Hepatocyte (in vitro differentiated cells): ENCODE measurements around the gene ATP6V1D. TPM values are rescaled to one million over a fixed set of nuclear protein-coding genes. Genes with fewer than 3 reads are reported as not detected.

Source experiments
- DNase-seq: peaks from one replicate; pipeline ENCODE4 v3.0.0-alpha.2; 2016; ENCODE audit warnings: low spot score
- H2AFZ ChIP-seq: fragments of 200-600 bp; sonication (generic); 2 replicates; pipeline ENCODE4 v1.6.0; 2016; ENCODE audit warnings: antibody characterized with exemption, mild to moderate bottlenecking
- H3K27ac ChIP-seq: fragments of 200-600 bp; sonication (generic); 2 replicates; pipeline ENCODE4 v1.5.1; 2016; ENCODE audit warnings: mild to moderate bottlenecking
- H3K27me3 ChIP-seq: fragments of 200-600 bp; sonication (generic); 2 replicates; pipeline ENCODE4 v1.6.1; 2016
- H3K36me3 ChIP-seq: fragments of 200-600 bp; sonication (generic); replicated peaks from 2 replicates; pipeline ENCODE4 v1.5.1; 2016; ENCODE audit warnings: low read depth; ENCODE audit not compliant: insufficient read depth
- H3K4me1 ChIP-seq: fragments of 200-600 bp; sonication (generic); 2 replicates; pipeline ENCODE4 v1.5.1; 2016; ENCODE audit warnings: mild to moderate bottlenecking, moderate library complexity; ENCODE audit not compliant: insufficient read depth
- H3K4me2 ChIP-seq: fragments of 200-600 bp; sonication (generic); 2 replicates; pipeline ENCODE4 v1.6.0; 2016
- H3K4me3 ChIP-seq: fragments of 200-600 bp; sonication (generic); 2 replicates; pipeline ENCODE4 v1.5.1; 2016; ENCODE audit warnings: mild to moderate bottlenecking
- H3K79me2 ChIP-seq: fragments of 200-600 bp; sonication (generic); 2 replicates; pipeline ENCODE4 v1.6.0; 2017; ENCODE audit warnings: mild to moderate bottlenecking
- H3K9me2 ChIP-seq: fragments of 200-600 bp; sonication (generic); replicated peaks from 2 replicates; pipeline ENCODE4 v1.6.0; 2017; ENCODE audit warnings: mild to moderate bottlenecking; ENCODE audit not compliant: insufficient read depth
- H3K9me3 ChIP-seq: fragments of 200-600 bp; sonication (generic); 2 replicates; pipeline ENCODE4 v1.5.1; 2016; ENCODE audit warnings: low read depth, mild to moderate bottlenecking
- H4K20me1 ChIP-seq: fragments of 200-600 bp; sonication (generic); 2 replicates; pipeline ENCODE4 v1.6.0; 2016; ENCODE audit warnings: mild to moderate bottlenecking; ENCODE audit not compliant: insufficient read depth, poor library complexity, severe bottlenecking
- CTCF ChIP-seq: fragments of 200-600 bp; sonication (generic); IDR thresholded peaks from 2 replicates; pipeline ENCODE4 v1.5.1; 2016; ENCODE audit warnings: antibody characterized with exemption, mild to moderate bottlenecking; ENCODE audit not compliant: poor library complexity
- EZH2 ChIP-seq: fragments of 200-600 bp; sonication (generic); IDR thresholded peaks from 2 replicates; pipeline ENCODE4 v1.6.1; 2016; ENCODE audit warnings: antibody characterized with exemption, mild to moderate bottlenecking, borderline replicate concordance
- EZH2phosphoT487 ChIP-seq: fragments of 200-600 bp; sonication (generic); IDR thresholded peaks from one replicate; pipeline ENCODE4 v1.6.1; 2018; ENCODE audit warnings: antibody characterized with exemption, mild to moderate bottlenecking, low read depth, moderate library complexity; ENCODE audit not compliant: unreplicated experiment, severe bottlenecking
- WGBS: methylation state at CpG from one replicate; pipeline ENCODE4 v1.1.6; 2016; ENCODE audit warnings: low lambda C conversion rate; ENCODE audit errors: missing lambda C conversion rate; 5-methylcytosine and 5-hydroxymethylcytosine counted together
- polyA plus RNA-seq: library from polyadenylated mRNA; unstranded; fragments of >200 nt; fragmentation: Nextera tagmentation; extraction: Ambion mirVana; gene quantifications from 2 replicates; pipeline ENCODE4 v1.2.1, GENCODE V29; 2016
- total RNA-seq: library from RNA; depleted of rRNA; stranded (reverse); fragments of >200 nt; gene quantifications from 2 replicates; pipeline ENCODE4 v1.2.3, GENCODE V29; 2014

ATP6V1D gene
- total and polyA plus RNA-seq, 2 experiments from 2014 or later = 86.7 to 145 TPM

GRCh38 chr14:67392123-67392522, 32.5 kb upstream of the ATP6V1D start:
- H3K36me3 ChIP-seq = no peaks in the 10 kb centered on the region
- no peaks in the 10 kb centered on the region for H3K4me1 ChIP-seq
- H3K4me2 ChIP-seq = no peak overlapping the region
- no peaks in the 10 kb centered on the region for H3K9me2 ChIP-seq
- H2AFZ ChIP-seq = no peak overlapping the region
- H3K27ac ChIP-seq = no peak overlapping the region
- no peaks in the 10 kb centered on the region for H3K79me2 ChIP-seq
- H4K20me1 ChIP-seq = no peaks in the 10 kb centered on the region
- 51% methylated on average over 3 of the region's 3 CpGs for whole genome bisulfite sequencing
- no peaks in the 10 kb centered on the region for H3K9me3 ChIP-seq
- H3K27me3 ChIP-seq = no peaks in the 10 kb centered on the region
- H3K4me3 ChIP-seq = no peak overlapping the region
- DNase-seq = no peak
- no peak for TF ChIP-seq CTCF
- no peak for TF ChIP-seq EZH2phosphoT487
- no peak for TF ChIP-seq EZH2

GRCh38 chr14:67391268-67391667, 31.7 kb upstream of the ATP6V1D start:
- no peaks in the 10 kb centered on the region for H4K20me1 ChIP-seq
- H3K9me3 ChIP-seq = no peaks in the 10 kb centered on the region
- no peak for DNase-seq
- H3K79me2 ChIP-seq = no peaks in the 10 kb centered on the region
- H3K27me3 ChIP-seq = no peaks in the 10 kb centered on the region
- no peak overlapping the region for H3K27ac ChIP-seq
- no peaks in the 10 kb centered on the region for H3K4me1 ChIP-seq
- no peak for TF ChIP-seq EZH2
- TF ChIP-seq CTCF = no peak
- no peak for TF ChIP-seq EZH2phosphoT487
- no peak overlapping the region for H2AFZ ChIP-seq
- no peak overlapping the region for H3K4me3 ChIP-seq
- H3K4me2 ChIP-seq = no peak overlapping the region
- WGBS = 71% methylated on average over 6 of the region's 6 CpGs
- no peaks in the 10 kb centered on the region for H3K36me3 ChIP-seq
- no peaks in the 10 kb centered on the region for H3K9me2 ChIP-seq

GRCh38 chr14:67389811-67390534, 30.4 kb upstream of the ATP6V1D start:
- TF ChIP-seq EZH2 (no peak), CTCF (no peak), EZH2phosphoT487 (no peak)
- Histone ChIP-seq H3K79me2 (no peaks in the 10 kb centered on the region), H3K27ac (no peak overlapping the region), H3K4me1 (no peaks in the 10 kb centered on the region), H3K9me3 (no peaks in the 10 kb centered on the region), H3K27me3 (no peaks in the 10 kb centered on the region), H3K4me2 (no peak overlapping the region), H4K20me1 (no peaks in the 10 kb centered on the region), H3K9me2 (no peaks in the 10 kb centered on the region), H3K36me3 (no peaks in the 10 kb centered on the region), H2AFZ (no peak overlapping the region), H3K4me3 (no peak overlapping the region)
- 64% methylated on average over 1 of the region's 1 CpG for WGBS
- no peak for DNase-seq
